Measurements from ENCODE around the gene IL23A.
"Not testable (repeated sequence)": the region's sequence is repeated elsewhere in the genome, so short reads cannot be mapped to it uniquely, and the experiment has no call there.

The IL23A gene

GRCh38 chr12:56307221-56307965 is 31.3 kb upstream of the IL23A start:
- H3K4me1 ChIP-seq (ENCODE audit: control insufficient read depth, insufficient read depth, low read length), result no peaks in the 10 kb centered on the region
- no peaks in the 10 kb centered on the region for H3K9me3 ChIP-seq (ENCODE audit: control insufficient read depth, low read length)
- H3K9ac ChIP-seq (ENCODE audit: low read length), result no peak overlapping the region
- H3K27me3 ChIP-seq (replicated peaks; ENCODE audit: control insufficient read depth, insufficient read depth, low read length), result no peaks in the 10 kb centered on the region
- DNase-seq (ENCODE audit: low read depth), result no peak
- no peak overlapping the region for H3K4me3 ChIP-seq (ENCODE audit: low read length)
- H3K36me3 ChIP-seq (ENCODE audit: control insufficient read depth, insufficient read depth, low read length, severe bottlenecking), result peaks cover 62% of the 10 kb centered on the region

- Histone ChIP-seq H3K27me3 (replicated peaks; ENCODE audit: control insufficient read depth, insufficient read depth, low read length) (no peaks in the 10 kb centered on the region), H3K4me1 (ENCODE audit: control insufficient read depth, insufficient read depth, low read length) (no peaks in the 10 kb centered on the region), H3K36me3 (ENCODE audit: control insufficient read depth, insufficient read depth, low read length, severe bottlenecking) (peaks cover 65% of the 10 kb centered on the region), H3K4me3 (ENCODE audit: low read length) (no peak overlapping the region), H3K9me3 (ENCODE audit: control insufficient read depth, low read length) (no peaks in the 10 kb centered on the region), H3K9ac (ENCODE audit: low read length) (no peak overlapping the region)
- no peak for DNase-seq (ENCODE audit: low read depth)
Observed at GRCh38 chr12:56308714-56309113, 30.0 kb upstream of the IL23A start.

GRCh38 chr12:56311003-56311402 is 27.7 kb upstream of the IL23A start:
- Histone ChIP-seq H3K9ac (ENCODE audit: low read length) (no peak overlapping the region), H3K36me3 (ENCODE audit: control insufficient read depth, insufficient read depth, low read length, severe bottlenecking) (peaks cover 58% of the 10 kb centered on the region), H3K4me3 (ENCODE audit: low read length) (no peak overlapping the region), H3K4me1 (ENCODE audit: control insufficient read depth, insufficient read depth, low read length) (peaks cover 12% of the 10 kb centered on the region), H3K27me3 (replicated peaks; ENCODE audit: control insufficient read depth, insufficient read depth, low read length) (no peaks in the 10 kb centered on the region), H3K9me3 (ENCODE audit: control insufficient read depth, low read length) (no peaks in the 10 kb centered on the region)
- no peak for DNase-seq (ENCODE audit: low read depth)

GRCh38 chr12:56315249-56315621 is 23.4 kb upstream of the IL23A start:
- Histone ChIP-seq H3K4me3 (ENCODE audit: low read length) (peak overlapping the region; percentile 96), H3K9ac (ENCODE audit: low read length) (peak overlapping the region; percentile 97), H3K9me3 (ENCODE audit: control insufficient read depth, low read length) (no peaks in the 10 kb centered on the region), H3K4me1 (ENCODE audit: control insufficient read depth, insufficient read depth, low read length) (peaks cover 20% of the 10 kb centered on the region), H3K36me3 (ENCODE audit: control insufficient read depth, insufficient read depth, low read length, severe bottlenecking) (peaks cover 42% of the 10 kb centered on the region), H3K27me3 (replicated peaks; ENCODE audit: control insufficient read depth, insufficient read depth, low read length) (no peaks in the 10 kb centered on the region)
- DNase-seq (ENCODE audit: low read depth), result peak; percentile 27

GRCh38 chr12:56315622-56316473 is 22.8 kb upstream of the IL23A start, which contains the start of gene CNPY2:
Gene CNPY2 (minus strand): TSS chr12:56315988. CDS start chr12:56315217, 771 bp downstream.
- no peaks in the 10 kb centered on the region for H3K27me3 ChIP-seq (replicated peaks; ENCODE audit: control insufficient read depth, insufficient read depth, low read length)
- peak; percentile 99 for DNase-seq (ENCODE audit: low read depth)
- H3K4me3 ChIP-seq (ENCODE audit: low read length), result peak within 1 kb of the TSS; percentile 96
- peak within 1 kb of the TSS; percentile 97 for H3K9ac ChIP-seq (ENCODE audit: low read length)
- no peaks in the 10 kb centered on the region for H3K9me3 ChIP-seq (ENCODE audit: control insufficient read depth, low read length)
- H3K36me3 ChIP-seq (ENCODE audit: control insufficient read depth, insufficient read depth, low read length, severe bottlenecking), result peaks cover 36% of the 10 kb centered on the region
- H3K4me1 ChIP-seq (ENCODE audit: control insufficient read depth, insufficient read depth, low read length), result peaks cover 20% of the 10 kb centered on the region

GRCh38 chr12:56317675-56318074 is 21.0 kb upstream of the IL23A start:
- Histone ChIP-seq H3K9ac (ENCODE audit: low read length) (no peak overlapping the region), H3K36me3 (ENCODE audit: control insufficient read depth, insufficient read depth, low read length, severe bottlenecking) (peaks cover 33% of the 10 kb centered on the region), H3K9me3 (ENCODE audit: control insufficient read depth, low read length) (no peaks in the 10 kb centered on the region), H3K4me3 (ENCODE audit: low read length) (no peak overlapping the region), H3K27me3 (replicated peaks; ENCODE audit: control insufficient read depth, insufficient read depth, low read length) (no peaks in the 10 kb centered on the region), H3K4me1 (ENCODE audit: control insufficient read depth, insufficient read depth, low read length) (peaks cover 20% of the 10 kb centered on the region)
- no peak for DNase-seq (ENCODE audit: low read depth)

- Histone ChIP-seq H3K27me3 (replicated peaks; ENCODE audit: control insufficient read depth, insufficient read depth, low read length) (no peaks in the 10 kb centered on the region), H3K36me3 (ENCODE audit: control insufficient read depth, insufficient read depth, low read length, severe bottlenecking) (peaks cover 55% of the 10 kb centered on the region), H3K4me1 (ENCODE audit: control insufficient read depth, insufficient read depth, low read length) (peaks cover 8% of the 10 kb centered on the region), H3K4me3 (ENCODE audit: low read length) (no peak overlapping the region), H3K9ac (ENCODE audit: low read length) (no peak overlapping the region), H3K9me3 (ENCODE audit: control insufficient read depth, low read length) (no peaks in the 10 kb centered on the region)
- no peak for DNase-seq (ENCODE audit: low read depth)
Observed at GRCh38 chr12:56321027-56321426, 17.7 kb upstream of the IL23A start.

- H3K4me1 ChIP-seq (ENCODE audit: control insufficient read depth, insufficient read depth, low read length); H3K4me3 ChIP-seq (ENCODE audit: low read length); H3K27me3 ChIP-seq (replicated peaks; ENCODE audit: control insufficient read depth, insufficient read depth, low read length); DNase-seq (ENCODE audit: low read depth); H3K9ac ChIP-seq (ENCODE audit: low read length); H3K9me3 ChIP-seq (ENCODE audit: control insufficient read depth, low read length): not testable (repeated sequence)
- peaks cover 61% of the 10 kb centered on the region for H3K36me3 ChIP-seq (ENCODE audit: control insufficient read depth, insufficient read depth, low read length, severe bottlenecking)
Observed at GRCh38 chr12:56321610-56322009, 17.1 kb upstream of the IL23A start.

- H3K9ac ChIP-seq (ENCODE audit: low read length), result no peak overlapping the region
- no peaks in the 10 kb centered on the region for H3K27me3 ChIP-seq (replicated peaks; ENCODE audit: control insufficient read depth, insufficient read depth, low read length)
- no peaks in the 10 kb centered on the region for H3K4me1 ChIP-seq (ENCODE audit: control insufficient read depth, insufficient read depth, low read length)
- H3K9me3 ChIP-seq (ENCODE audit: control insufficient read depth, low read length), result no peaks in the 10 kb centered on the region
- peaks cover 69% of the 10 kb centered on the region for H3K36me3 ChIP-seq (ENCODE audit: control insufficient read depth, insufficient read depth, low read length, severe bottlenecking)
- no peak for DNase-seq (ENCODE audit: low read depth)
- no peak overlapping the region for H3K4me3 ChIP-seq (ENCODE audit: low read length)
Observed at GRCh38 chr12:56324206-56324605, 14.5 kb upstream of the IL23A start.

GRCh38 chr12:56326126-56326525 is 12.6 kb upstream of the IL23A start:
- H3K36me3 ChIP-seq (ENCODE audit: control insufficient read depth, insufficient read depth, low read length, severe bottlenecking), result peaks cover 59% of the 10 kb centered on the region
- H3K9me3 ChIP-seq (ENCODE audit: control insufficient read depth, low read length), result no peaks in the 10 kb centered on the region
- no peak overlapping the region for H3K4me3 ChIP-seq (ENCODE audit: low read length)
- H3K4me1 ChIP-seq (ENCODE audit: control insufficient read depth, insufficient read depth, low read length), result no peaks in the 10 kb centered on the region
- no peak overlapping the region for H3K9ac ChIP-seq (ENCODE audit: low read length)
- no peak for DNase-seq (ENCODE audit: low read depth)
- no peaks in the 10 kb centered on the region for H3K27me3 ChIP-seq (replicated peaks; ENCODE audit: control insufficient read depth, insufficient read depth, low read length)

- Histone ChIP-seq H3K9me3 (ENCODE audit: control insufficient read depth, low read length) (no peaks in the 10 kb centered on the region), H3K36me3 (ENCODE audit: control insufficient read depth, insufficient read depth, low read length, severe bottlenecking) (peaks cover 59% of the 10 kb centered on the region), H3K4me3 (ENCODE audit: low read length) (no peak overlapping the region), H3K27me3 (replicated peaks; ENCODE audit: control insufficient read depth, insufficient read depth, low read length) (no peaks in the 10 kb centered on the region), H3K4me1 (ENCODE audit: control insufficient read depth, insufficient read depth, low read length) (no peaks in the 10 kb centered on the region), H3K9ac (ENCODE audit: low read length) (no peak overlapping the region)
- DNase-seq (ENCODE audit: low read depth), result no peak
Observed at GRCh38 chr12:56326533-56326932, 12.2 kb upstream of the IL23A start.

All from adipocyte (in vitro differentiated cells).